Sigmoid colon (tissue), 7 donors: ENCODE results near the gene GABRB1. TPM values are rescaled to one million over a fixed set of nuclear protein-coding genes. Genes with fewer than 3 reads are reported as not detected.
"Not testable (repeated sequence)": the region's sequence is repeated elsewhere in the genome, so short reads cannot be mapped to it uniquely, and the experiment has no call there.

ENCODE experiments used
- DNase-seq: peaks from one replicate; pipeline ENCODE4 v3.0.0-alpha.2; 2019
- H3K27ac ChIP-seq, 4 donors: fragments of 200-600 bp; sonication (generic); one replicate each; pipeline ENCODE4 v1.5.1; 2016 to 2019; ENCODE audit warnings: mild to moderate bottlenecking in 1 of 4
- H3K27me3 ChIP-seq, 3 donors: fragments of 200-600 bp; sonication (generic); one replicate each; pipeline ENCODE4 v1.5.1; 2019; ENCODE audit warnings: mild to moderate bottlenecking in 1 of 3
- H3K36me3 ChIP-seq, 4 donors: fragments of 200-600 bp; sonication (generic); one replicate each; pipeline ENCODE4 v1.5.1; 2016 to 2019
- H3K4me1 ChIP-seq, 4 donors: fragments of 200-600 bp; sonication (generic); one replicate each; pipeline ENCODE4 v1.5.1; 2017 to 2019
- H3K4me3 ChIP-seq, 4 donors: fragments of 200-600 bp; sonication (generic); one replicate each; pipeline ENCODE4 v1.5.1; 2017 to 2019; ENCODE audit warnings: mild to moderate bottlenecking in 2 of 4, moderate library complexity in 1 of 4
- H3K9me3 ChIP-seq, 4 donors: fragments of 200-600 bp in 3 of 4; sonication (generic) in 3 of 4; one replicate each; pipeline versions ENCODE4 v1.5.1 to v1.6.1; 2013 to 2019
- EP300 ChIP-seq, 4 donors: sonication (generic); formaldehyde crosslinking; IDR thresholded peaks; one replicate each; pipeline ENCODE4 v1.6.1; 2017; ENCODE audit warnings: antibody characterized with exemption in 4 of 4
- POLR2A ChIP-seq, 2 donors: fragments of 450-650 bp; IDR thresholded peaks; one replicate each; pipeline ENCODE4 v1.6.1; 2016; ENCODE audit warnings: antibody characterized with exemption in 2 of 2, mild to moderate bottlenecking in 2 of 2, moderate library complexity in 2 of 2
- POLR2AphosphoS5 ChIP-seq, 4 donors: sonication (generic); formaldehyde crosslinking; IDR thresholded peaks; one replicate each; pipeline ENCODE4 v1.6.1; 2017; ENCODE audit warnings: antibody characterized with exemption in 4 of 4
- WGBS, 2 donors: extraction: QIAGEN DNeasy Blood & Tissue Kit; methylation state at CpG; one replicate each; pipeline ENCODE4 v1.1.7; 2013; 5-methylcytosine and 5-hydroxymethylcytosine counted together
- intact Hi-C: fragments of 100-400 bp; cut with DNase I; formaldehyde crosslinking; loops from one replicate; pipeline ENCODE4 v1.15.1; 2023
- polyA plus RNA-seq, 3 donors: library from polyadenylated mRNA; stranded (reverse); fragments of 200-250 nt; gene quantifications; one replicate each; pipeline ENCODE4 v1.2.3, GENCODE V29; 2013
- total RNA-seq, 4 donors: library from RNA; depleted of rRNA; stranded (reverse); fragments of >200 nt; gene quantifications; one replicate each; pipeline ENCODE4 v1.1.0, GENCODE V29; 2016
- TF ChIP-seq, protein P1 (sequence below), 4 experiments: fragments of 450-650 bp in 3 of 4; fragments of 200-600 bp in 1 of 4; IDR thresholded peaks; one replicate each; pipeline ENCODE4 v1.5.1; 2016 to 2019; ENCODE audit warnings: antibody characterized with exemption in 4 of 4, mild to moderate bottlenecking in 3 of 4, moderate library complexity in 2 of 4
- donor health status: healthy with polysubstance abuse.
- donor health status: Bipolar disorder and iron deficiency.
- donor health status: healthy.

GABRB1 gene
- total and polyA plus RNA-seq, 7 donors, result 0.22 to 1.7 (median 0.49) TPM; not detected in 2

- Histone ChIP-seq H3K27me3 (no peaks in the 10 kb centered on the region), H3K4me1 (no peaks in the 10 kb centered on the region), H3K36me3 (no peaks in the 10 kb centered on the region), H3K4me3 (no peak overlapping the region), H3K27ac (no peak overlapping the region), H3K9me3 (no peaks in the 10 kb centered on the region)
- no peak for DNase-seq
- no peak for TF ChIP-seq POLR2A (IDR thresholded peaks at IDR 0.05)
- no peak for TF ChIP-seq POLR2AphosphoS5 (IDR thresholded peaks at IDR 0.05)
- TF ChIP-seq, protein P1, sequence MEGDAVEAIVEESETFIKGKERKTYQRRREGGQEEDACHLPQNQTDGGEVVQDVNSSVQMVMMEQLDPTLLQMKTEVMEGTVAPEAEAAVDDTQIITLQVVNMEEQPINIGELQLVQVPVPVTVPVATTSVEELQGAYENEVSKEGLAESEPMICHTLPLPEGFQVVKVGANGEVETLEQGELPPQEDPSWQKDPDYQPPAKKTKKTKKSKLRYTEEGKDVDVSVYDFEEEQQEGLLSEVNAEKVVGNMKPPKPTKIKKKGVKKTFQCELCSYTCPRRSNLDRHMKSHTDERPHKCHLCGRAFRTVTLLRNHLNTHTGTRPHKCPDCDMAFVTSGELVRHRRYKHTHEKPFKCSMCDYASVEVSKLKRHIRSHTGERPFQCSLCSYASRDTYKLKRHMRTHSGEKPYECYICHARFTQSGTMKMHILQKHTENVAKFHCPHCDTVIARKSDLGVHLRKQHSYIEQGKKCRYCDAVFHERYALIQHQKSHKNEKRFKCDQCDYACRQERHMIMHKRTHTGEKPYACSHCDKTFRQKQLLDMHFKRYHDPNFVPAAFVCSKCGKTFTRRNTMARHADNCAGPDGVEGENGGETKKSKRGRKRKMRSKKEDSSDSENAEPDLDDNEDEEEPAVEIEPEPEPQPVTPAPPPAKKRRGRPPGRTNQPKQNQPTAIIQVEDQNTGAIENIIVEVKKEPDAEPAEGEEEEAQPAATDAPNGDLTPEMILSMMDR (IDR thresholded peaks at IDR 0.05), result no peak
- no peak for TF ChIP-seq EP300 (IDR thresholded peaks at IDR 0.05)
- intact Hi-C loops, result no loop called here
- 73 to 77% methylated on average over 2 of the region's 2 CpGs for WGBS, 2 donors
Observed at GRCh38 chr4:47372561-47372960, 341.2 kb downstream of the GABRB1 start.

- no peak for DNase-seq
- no peaks in the 10 kb centered on the region for H3K4me1 ChIP-seq
- TF ChIP-seq POLR2AphosphoS5 (IDR thresholded peaks at IDR 0.05) (no peak), POLR2A (IDR thresholded peaks at IDR 0.05) (no peak), EP300 (IDR thresholded peaks at IDR 0.05) (no peak)
- TF ChIP-seq, protein P1 (IDR thresholded peaks at IDR 0.05), result no peak
- intact Hi-C loops, result no loop called here
- H3K4me3 ChIP-seq, result no peak overlapping the region
- no peaks in the 10 kb centered on the region for H3K27me3 ChIP-seq
- H3K36me3 ChIP-seq, result no peaks in the 10 kb centered on the region
- no peak overlapping the region for H3K27ac ChIP-seq
- no peaks in the 10 kb centered on the region for H3K9me3 ChIP-seq
Observed at GRCh38 chr4:47373174-47373573, 341.8 kb downstream of the GABRB1 start.

DNA sequence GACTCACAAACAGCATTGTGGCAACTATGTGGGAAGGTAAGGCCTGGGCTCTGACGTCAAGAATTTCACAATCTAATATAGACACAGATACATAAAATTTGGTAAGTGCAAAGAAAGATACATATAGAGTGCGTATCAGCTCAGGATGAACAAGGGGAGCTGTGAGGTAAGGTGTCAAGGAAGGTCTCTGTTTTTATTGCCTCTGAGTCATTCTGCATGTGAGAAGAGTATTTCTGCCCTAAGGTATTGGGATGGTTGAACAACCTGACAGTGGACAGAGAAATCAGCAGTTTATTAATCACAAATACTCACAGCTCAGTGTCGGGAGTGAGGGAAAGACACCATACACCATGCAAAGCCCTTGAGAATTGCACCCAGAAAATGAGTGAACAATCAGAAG lies 342.3 kb downstream of the GABRB1 start:
- Histone ChIP-seq H3K27ac (no peak overlapping the region), H3K4me3 (no peak overlapping the region), H3K4me1 (no peaks in the 10 kb centered on the region), H3K36me3 (no peaks in the 10 kb centered on the region), H3K9me3 (no peaks in the 10 kb centered on the region), H3K27me3 (no peaks in the 10 kb centered on the region)
- intact Hi-C loops, result no loop called here
- TF ChIP-seq, protein P1 (IDR thresholded peaks at IDR 0.05), result no peak
- TF ChIP-seq POLR2AphosphoS5 (IDR thresholded peaks at IDR 0.05) (no peak), EP300 (IDR thresholded peaks at IDR 0.05) (no peak), POLR2A (IDR thresholded peaks at IDR 0.05) (no peak)
- no peak for DNase-seq
- 93 to 94% methylated on average over 3 of the region's 3 CpGs for WGBS, 2 donors

DNA sequence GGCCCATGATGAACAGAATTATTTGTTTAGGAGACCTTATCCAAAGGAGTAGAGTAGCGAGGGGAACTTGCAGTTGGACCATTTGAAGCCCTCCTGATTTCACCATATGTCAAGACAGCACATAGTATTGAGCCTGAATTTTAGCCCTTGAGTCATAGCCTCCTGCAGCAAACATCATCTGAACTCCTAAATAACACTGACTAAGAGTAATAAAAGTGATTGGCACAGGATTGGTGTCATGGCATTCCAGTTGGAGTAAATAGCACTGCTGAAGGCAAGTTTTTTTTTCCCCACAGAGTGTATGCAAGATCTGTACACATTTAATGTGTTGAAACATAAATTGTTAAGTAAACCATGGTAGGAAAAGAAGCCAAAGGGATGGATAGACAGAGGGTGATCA lies 343.1 kb downstream of the GABRB1 start:
- 80 to 86% methylated on average over 1 of the region's 1 CpG for WGBS, 2 donors
- no peak for DNase-seq
- Histone ChIP-seq H3K9me3 (no peaks in the 10 kb centered on the region), H3K27ac (no peak overlapping the region), H3K4me1 (no peaks in the 10 kb centered on the region), H3K4me3 (no peak overlapping the region), H3K36me3 (no peaks in the 10 kb centered on the region), H3K27me3 (no peaks in the 10 kb centered on the region)
- TF ChIP-seq, protein P1 (IDR thresholded peaks at IDR 0.05), result no peak
- TF ChIP-seq POLR2A (IDR thresholded peaks at IDR 0.05) (no peak), POLR2AphosphoS5 (IDR thresholded peaks at IDR 0.05) (no peak), EP300 (IDR thresholded peaks at IDR 0.05) (no peak)
- intact Hi-C loops, result no loop called here

- H3K27ac ChIP-seq, H3K27me3 ChIP-seq, H3K4me1 ChIP-seq, intact Hi-C loops, H3K36me3 ChIP-seq, H3K4me3 ChIP-seq, H3K9me3 ChIP-seq, DNase-seq: not testable (repeated sequence)
- WGBS, 2 donors, result 97% methylated on average over 37 of the region's 37 CpGs
Observed at GRCh38 chr4:47378021-47378530, 346.7 kb downstream of the GABRB1 start.
